B cell (primary cell): ENCODE results near the gene NXT2. TPM values are rescaled to one million over a fixed set of nuclear protein-coding genes. Genes with fewer than 3 reads are reported as not detected.
A peak's percentile ranks its signal among the peaks of the same experiment; 100 is the strongest.

ENCODE experiments used
- ATAC-seq: fragments of 200-7000 bp; cut with Tn5 transposase; one replicate; pipeline ENCODE4 v1.10.0; 2021; ENCODE audit warnings: low read depth, mild to moderate bottlenecking, moderate number of reproducible peaks, moderate library complexity
- CTCF ChIA-PET: fragments of 350-600 bp; sonication (Branson Sonifier 250); formaldehyde crosslinking; loops from one replicate; lab custom pipeline; 2021; ENCODE audit warnings: antibody characterized with exemption, inconsistent platforms; lab: Charles Lee
- POLR2A ChIA-PET: fragments of 350-600 bp; sonication (Branson Sonifier 250); formaldehyde crosslinking; loops from one replicate; lab custom pipeline; 2021; ENCODE audit warnings: antibody characterized with exemption; lab: Charles Lee
- DNase-seq: peaks from one replicate; pipeline ENCODE4 v3.0.0; 2013
- H2AFZ ChIP-seq: 2 replicates; pipeline ENCODE4 v1.6.1; 2012; ENCODE audit warnings: mild to moderate bottlenecking, low read depth, low read length; ENCODE audit not compliant: insufficient read depth, poor library complexity, severe bottlenecking
- H3K27ac ChIP-seq, 2 donors: 1 replicate in 1 of 2; 2 replicates in 1 of 2; pipeline ENCODE4 v1.5.1; 2012 to 2013; ENCODE audit warnings: low read length in 2 of 2, mild to moderate bottlenecking in 2 of 2, moderate library complexity in 1 of 2
- H3K27me3 ChIP-seq, 4 experiments: fragments of 200-600 bp in 1 of 4; sonication (generic) in 1 of 4; replicated peaks in 1 of 4; 1 replicate in 2 of 4; 2 replicates in 2 of 4; pipeline versions ENCODE4 v1.6.1 to v1.7.0; 2013 to 2016; ENCODE audit warnings: low read length in 3 of 4, mild to moderate bottlenecking in 2 of 4, mixed read lengths in 1 of 4, moderate library complexity in 1 of 4; ENCODE audit not compliant: insufficient read depth in 4 of 4, control insufficient read depth in 3 of 4; ENCODE audit errors: control extremely low read depth in 1 of 4
- H3K36me3 ChIP-seq, 2 experiments: replicated peaks in 1 of 2; 1 replicate in 1 of 2; 2 replicates in 1 of 2; pipeline versions ENCODE4 v1.6.1 to v1.7.1; 2013; ENCODE audit warnings: low read length in 1 of 2; ENCODE audit not compliant: insufficient read depth in 2 of 2, control insufficient read depth in 1 of 2; ENCODE audit errors: control extremely low read depth in 1 of 2, extremely low read depth in 1 of 2
- H3K4me1 ChIP-seq, 2 donors: fragments of 200-600 bp in 1 of 2; sonication (generic) in 1 of 2; 1 replicate in 1 of 2; 2 replicates in 1 of 2; pipeline versions ENCODE4 v1.5.1 to v1.6.1; 2013 to 2017; ENCODE audit warnings: low read length in 2 of 2; ENCODE audit not compliant: control insufficient read depth in 2 of 2, insufficient read depth in 2 of 2
- H3K4me2 ChIP-seq: replicated peaks from 2 replicates; pipeline ENCODE3; 2012; ENCODE audit warnings: mild to moderate bottlenecking, low read depth, low read length; ENCODE audit not compliant: poor library complexity, severe bottlenecking
- H3K4me3 ChIP-seq, 5 experiments: fragments of 200-600 bp in 1 of 5; sonication (generic) in 1 of 5; 1 replicate in 3 of 5; 2 replicates in 2 of 5; pipeline versions ENCODE4 v1.5.1 to v1.7.0; 2011 to 2016; ENCODE audit warnings: low read length in 4 of 5, mild to moderate bottlenecking in 4 of 5, low read depth in 2 of 5, control low read depth in 1 of 5, moderate library complexity in 1 of 5; ENCODE audit not compliant: insufficient read depth in 1 of 5; ENCODE audit errors: control extremely low read depth in 1 of 5, extremely low read depth in 1 of 5
- H3K79me2 ChIP-seq: fragments of 200-600 bp; sonication (generic); one replicate; pipeline ENCODE4 v1.6.0; 2016; ENCODE audit warnings: low read length; ENCODE audit not compliant: control insufficient read depth, insufficient read depth
- H3K9ac ChIP-seq: fragments of 200-600 bp; sonication (generic); 2 replicates; pipeline ENCODE4 v1.6.1; 2017; ENCODE audit warnings: mild to moderate bottlenecking, low read length, moderate library complexity
- H3K9me3 ChIP-seq, 3 donors: one replicate each; pipeline versions ENCODE4 v1.6.1 to v1.7.1; 2013; ENCODE audit warnings: low read length in 2 of 3; ENCODE audit not compliant: control insufficient read depth in 2 of 3, insufficient read depth in 1 of 3; ENCODE audit errors: control extremely low read depth in 1 of 3
- H4K20me1 ChIP-seq: 2 replicates; pipeline ENCODE4 v1.6.0; 2012; ENCODE audit warnings: mild to moderate bottlenecking, low read length; ENCODE audit not compliant: insufficient read depth, control insufficient read depth, poor library complexity, severe bottlenecking
- H3K27ac Mint-ChIP-seq: one replicate; pipeline ENCODE4 v1.8.0; 2021; ENCODE audit warnings: mixed read lengths
- H3K27me3 Mint-ChIP-seq: one replicate; pipeline ENCODE4 v1.8.0; 2021; ENCODE audit warnings: mixed read lengths
- H3K4me1 Mint-ChIP-seq: one replicate; pipeline ENCODE4 v1.8.0; 2021; ENCODE audit warnings: mixed read lengths
- H3K4me3 Mint-ChIP-seq: one replicate; pipeline ENCODE4 v1.8.0; 2021; ENCODE audit warnings: mixed read lengths
- H3K9me3 Mint-ChIP-seq: one replicate; pipeline ENCODE4 v1.8.0; 2022; ENCODE audit warnings: mixed read lengths; ENCODE audit not compliant: insufficient read depth
- CTCF ChIP-seq: fragments of 200-600 bp; IDR thresholded peaks from one replicate; pipeline ENCODE4 v1.8.0; 2022; ENCODE audit warnings: antibody characterized with exemption, mild to moderate bottlenecking
- EZH2 ChIP-seq: IDR thresholded peaks from 2 replicates; pipeline ENCODE4 v1.6.1; 2012; ENCODE audit warnings: borderline replicate concordance, low read depth, mild to moderate bottlenecking, moderate library complexity, low read length; ENCODE audit not compliant: insufficient read depth, poor library complexity, severe bottlenecking
- WGBS: methylation state at CpG from one replicate; pipeline ENCODE4 v1.1.5; 2013; ENCODE audit warnings: missing lambda C conversion rate; ENCODE audit not compliant: insufficient coverage; 5-methylcytosine and 5-hydroxymethylcytosine counted together
- intact Hi-C: fragments of 100-400 bp; cut with micrococcal nuclease; formaldehyde crosslinking; loops from one replicate; pipeline ENCODE4 v1.10.0; 2022
- polyA plus RNA-seq: library from polyadenylated mRNA; depleted of rRNA; stranded (reverse); fragments of >200 nt; gene quantifications from 2 replicates; pipeline ENCODE4 v1.2.3, GENCODE V29; 2012
- total RNA-seq, 2 donors: library from RNA; stranded (reverse); fragments of 120-200 nt in 1 of 2; gene quantifications; 1 replicate in 1 of 2; 2 replicates in 1 of 2; pipeline versions ENCODE4 v1.2.3 to v1.2.4, GENCODE V29; 2013 to 2022

NXT2 gene
- total and polyA plus RNA-seq, 2 donors (not counting 1 experiment from before 2014, with no cell fraction given): 3.1 to 9.5 TPM

- no peak for TF ChIP-seq EZH2
- no peak for TF ChIP-seq CTCF
Measured at GRCh38 chrX:109533631-109534030, 3.0 kb upstream of the NXT2 start.

GRCh38 chrX:109534933-109535332 lies 1.7 kb upstream of the NXT2 start:
- Mint-ChIP-seq H3K4me3 (no peak overlapping the region), H3K27ac (no peak overlapping the region)
- no CpG with 5 or more reads among the region's 10 CpGs for WGBS

More at GRCh38 chrX:109533631-109534030, 3.0 kb upstream of the NXT2 start:
- H3K27ac Mint-ChIP-seq: no peak overlapping the region
- DNase-seq (no peak), ATAC-seq (no peak)
- WGBS: no CpG with 5 or more reads among the region's 2 CpGs
- no peaks in the 10 kb centered on the region for H3K9me3 Mint-ChIP-seq
- peaks cover 35% of the 10 kb centered on the region for H3K4me1 Mint-ChIP-seq
- Histone ChIP-seq H3K27me3 (no peaks in the 10 kb centered on the region), H3K4me1 (peaks cover 18 to 20% of the 10 kb centered on the region in 2 donors), H3K79me2 (no peaks in the 10 kb centered on the region), H3K9me3 (peaks cover 0 to 5% (median 0%) of the 10 kb centered on the region in 3 donors), H4K20me1 (no peaks in the 10 kb centered on the region), H3K4me3 (no peak overlapping the region), H2AFZ (no peak overlapping the region), H3K9ac (no peak overlapping the region), H3K4me2 (peak overlapping the region; percentile 40), H3K27ac (no peak overlapping the region), H3K36me3 (no peaks in the 10 kb centered on the region)
- POLR2A ChIA-PET: no interaction called here
- intact Hi-C loops: loop anchor here (5.0 kb wide), 2 partner anchors 46 to 784 kb away; partner anchors contain the start of gene AMMECR1
- H3K27me3 Mint-ChIP-seq: no peaks in the 10 kb centered on the region
- CTCF ChIA-PET: interaction anchor here (0.5 to 0.9 kb wide), 2 partner anchors 48 to 107 kb away, joined by 3 to 4 read pairs; no protein-coding TSS in a partner anchor
- H3K4me3 Mint-ChIP-seq: peak overlapping the region; percentile 23

More at GRCh38 chrX:109534933-109535332, 1.7 kb upstream of the NXT2 start:
- intact Hi-C loops: loop anchor here (5.0 kb wide), 2 partner anchors 48 to 782 kb away; partner anchors contain the start of gene AMMECR1
- no peak overlapping the region for H3K27ac ChIP-seq
- Mint-ChIP-seq H3K9me3 (no peaks in the 10 kb centered on the region), H3K4me1 (peaks cover 35% of the 10 kb centered on the region), H3K27me3 (no peaks in the 10 kb centered on the region)
- no peak overlapping the region for H3K4me2 ChIP-seq
- ATAC-seq: no peak
- no peak for DNase-seq
- no peaks in the 10 kb centered on the region for H3K79me2 ChIP-seq
- no peaks in the 10 kb centered on the region for H3K27me3 ChIP-seq
- no peaks in the 10 kb centered on the region for H4K20me1 ChIP-seq
- H3K36me3 ChIP-seq: no peaks in the 10 kb centered on the region
- H3K9ac ChIP-seq: no peak overlapping the region
- H2AFZ ChIP-seq: no peak overlapping the region
- peaks cover 18 to 20% of the 10 kb centered on the region in 2 donors for H3K4me1 ChIP-seq
- peaks cover 0 to 5% (median 0%) of the 10 kb centered on the region in 3 donors for H3K9me3 ChIP-seq
- no peak for TF ChIP-seq EZH2
- TF ChIP-seq CTCF: no peak
- ChIA-PET POLR2A (interaction anchor here (0.7 kb wide), 1 partner anchor 32 kb away, joined by 7 read pairs; no protein-coding TSS in a partner anchor), CTCF (no interaction called here)
- H3K4me3 ChIP-seq: no peak overlapping the region
